Activated CD8-positive, alpha-beta memory T cell treated with anti-CD3 and anti-CD28 coated beads for 48 hours (primary cell): ENCODE results near the gene RILPL2.
"Not testable (repeated sequence)": the region's sequence is repeated elsewhere in the genome, so short reads cannot be mapped to it uniquely, and the experiment has no call there.

Source experiments
- DNase-seq, 3 experiments: peaks; one replicate each; pipeline ENCODE4 v3.0.0-alpha.2; 2020; ENCODE audit warnings: low read depth in 2 of 3, low spot score in 2 of 3

Gene RILPL2

DNA sequence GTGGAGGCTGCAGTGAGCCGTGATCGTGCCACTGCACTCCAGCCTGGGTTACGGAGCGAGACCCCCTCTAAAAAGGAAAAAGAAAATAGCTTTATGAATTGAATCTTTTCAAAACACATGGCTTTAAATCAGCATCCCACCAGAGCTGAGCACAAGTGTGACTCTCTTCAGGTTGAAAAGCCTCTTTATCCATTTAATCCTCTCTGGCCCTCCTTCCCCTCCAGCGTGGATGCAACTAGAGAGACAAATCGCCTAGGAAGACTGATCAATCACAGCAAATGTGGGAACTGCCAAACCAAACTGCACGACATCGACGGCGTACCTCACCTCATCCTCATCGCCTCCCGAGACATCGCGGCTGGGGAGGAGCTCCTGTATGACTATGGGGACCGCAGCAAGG, 29.2 kb downstream of the RILPL2 start:
- DNase-seq: not testable (repeated sequence)

DNA sequence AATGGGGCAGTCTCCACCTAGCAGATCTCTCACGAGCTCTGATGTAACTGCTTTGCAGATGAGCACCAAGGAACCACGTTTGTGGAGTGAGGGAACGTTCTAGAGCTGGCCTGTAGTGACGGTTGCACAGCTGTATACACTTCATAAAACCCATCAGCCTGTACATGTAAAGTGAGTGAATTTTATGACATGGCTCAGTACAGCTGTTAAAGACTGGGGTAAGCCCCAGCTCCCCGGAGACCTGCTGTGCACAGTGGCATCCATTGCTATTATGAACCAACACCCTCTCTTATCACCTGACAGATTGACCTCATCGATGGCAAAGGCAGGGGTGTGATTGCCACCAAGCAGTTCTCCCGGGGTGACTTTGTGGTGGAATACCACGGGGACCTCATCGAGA, 31.9 kb downstream of the RILPL2 start:
- DNase-seq: no peak

DNA sequence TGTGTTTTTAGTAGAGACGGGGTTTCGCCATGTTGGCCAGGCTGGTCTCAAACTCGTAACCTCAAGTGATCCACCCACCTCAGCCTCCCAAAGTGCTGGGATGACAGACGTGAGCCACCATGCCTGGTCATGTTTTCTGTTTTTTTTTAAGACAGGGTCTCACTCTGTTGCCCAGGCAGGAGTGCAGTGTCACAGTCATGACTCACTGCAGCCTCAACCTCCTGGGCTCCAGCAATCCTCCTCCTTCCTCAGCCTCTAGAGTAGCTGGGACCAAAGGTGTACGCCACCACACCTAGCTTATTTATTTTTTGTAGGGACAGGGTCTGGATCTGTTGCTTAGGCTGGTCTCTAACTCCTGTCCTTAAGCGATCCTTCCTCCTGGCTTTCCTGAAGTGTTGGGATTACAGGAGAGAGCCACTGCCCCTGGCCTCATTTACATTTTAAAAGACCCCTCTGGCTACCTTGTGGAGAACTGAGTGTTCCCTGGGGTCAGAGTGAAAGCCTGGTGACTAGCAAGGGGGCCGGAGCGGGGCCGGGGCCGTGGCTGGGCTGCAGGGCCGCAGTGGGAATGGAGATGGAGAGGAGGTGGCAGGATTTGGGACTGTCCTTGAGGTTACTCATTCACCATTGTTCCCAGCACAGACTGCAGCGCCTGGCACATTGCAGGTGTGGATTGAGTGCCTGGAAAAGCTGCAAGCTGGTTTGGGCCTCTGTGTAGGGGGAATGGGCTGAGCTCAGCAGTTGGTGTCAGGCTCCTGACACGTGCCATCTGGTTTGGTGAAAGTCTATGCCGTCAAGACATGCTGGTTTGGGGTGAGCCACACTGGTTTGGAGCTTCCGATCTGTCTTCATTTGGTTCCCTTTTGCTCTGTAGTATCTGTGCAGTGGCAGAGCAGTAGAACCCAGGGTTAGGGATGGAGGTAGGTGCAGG, 34.5 kb downstream of the RILPL2 start:
- no peak for DNase-seq

DNA sequence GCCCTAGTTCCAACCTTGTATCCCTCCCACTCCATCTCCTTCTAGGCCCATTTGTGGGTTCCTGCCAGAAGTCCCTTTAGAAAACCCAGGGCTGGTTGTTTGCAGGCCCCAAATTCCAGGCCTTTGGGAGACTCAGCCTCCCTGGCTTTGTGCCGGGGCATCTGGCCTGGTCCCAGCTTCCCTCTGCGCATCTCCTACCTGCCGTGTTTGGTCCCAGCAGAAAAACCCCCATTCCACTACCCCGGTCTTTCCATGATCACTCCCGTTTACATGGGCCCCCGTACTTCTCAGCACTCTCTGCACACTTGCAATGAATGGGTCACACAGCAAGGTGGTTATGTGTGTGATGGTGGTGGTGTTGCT, 37.2 kb downstream of the RILPL2 start:
- no peak for DNase-seq

DNA sequence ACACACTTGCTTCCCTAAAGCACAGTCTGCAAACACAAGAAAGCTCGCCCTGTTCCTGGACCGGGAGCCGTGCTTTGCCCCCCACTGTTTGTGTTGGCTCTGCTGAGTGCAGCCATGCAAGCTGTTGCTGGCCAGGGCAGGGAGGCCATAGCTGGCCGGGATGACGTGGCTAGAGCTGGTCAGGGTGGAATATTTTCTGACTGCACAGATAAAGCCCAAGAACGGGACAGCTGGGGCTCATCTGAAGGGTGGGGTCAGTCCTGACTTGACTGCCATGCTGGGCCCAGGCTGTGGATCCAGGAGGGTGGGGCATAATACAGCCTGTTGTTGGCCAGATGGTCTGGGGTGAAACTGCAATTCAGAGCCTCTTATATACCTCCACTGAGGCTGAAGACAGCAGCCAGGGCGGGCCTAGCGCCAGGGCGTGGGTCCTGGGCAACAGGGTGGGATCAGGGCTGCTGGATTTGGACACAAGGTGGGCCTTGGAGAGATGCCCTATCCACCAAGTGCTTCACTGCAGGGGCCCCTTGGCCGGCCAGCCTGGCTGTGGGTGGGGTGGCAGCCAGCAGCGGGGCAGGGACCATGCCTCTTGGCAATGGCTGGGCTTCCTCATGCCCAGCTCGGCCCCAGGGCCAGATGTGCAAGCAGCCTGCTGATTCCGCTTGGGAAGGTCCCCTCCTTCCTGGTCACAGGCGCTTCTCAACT, 37.8 kb downstream of the RILPL2 start:
- no peak for DNase-seq

DNA sequence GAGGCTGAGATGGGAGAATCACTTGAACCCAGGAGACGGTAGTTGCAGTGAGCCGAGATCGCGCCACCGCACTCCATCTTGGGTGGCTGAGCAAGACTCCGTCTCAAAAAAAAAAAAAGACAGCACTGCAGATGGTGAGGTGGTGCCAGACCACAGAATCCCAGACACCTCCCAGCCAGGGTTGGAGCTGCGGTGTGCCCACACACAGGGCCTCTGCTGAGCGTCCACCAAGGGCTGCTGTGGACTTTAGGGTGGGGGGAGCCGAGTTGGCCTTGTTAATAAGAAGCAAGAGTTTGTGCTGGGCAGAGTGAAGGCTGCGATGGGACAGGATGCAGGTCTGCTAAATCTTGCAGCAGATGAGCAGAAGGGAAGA, 38.3 kb downstream of the RILPL2 start:
- DNase-seq: no peak

DNA sequence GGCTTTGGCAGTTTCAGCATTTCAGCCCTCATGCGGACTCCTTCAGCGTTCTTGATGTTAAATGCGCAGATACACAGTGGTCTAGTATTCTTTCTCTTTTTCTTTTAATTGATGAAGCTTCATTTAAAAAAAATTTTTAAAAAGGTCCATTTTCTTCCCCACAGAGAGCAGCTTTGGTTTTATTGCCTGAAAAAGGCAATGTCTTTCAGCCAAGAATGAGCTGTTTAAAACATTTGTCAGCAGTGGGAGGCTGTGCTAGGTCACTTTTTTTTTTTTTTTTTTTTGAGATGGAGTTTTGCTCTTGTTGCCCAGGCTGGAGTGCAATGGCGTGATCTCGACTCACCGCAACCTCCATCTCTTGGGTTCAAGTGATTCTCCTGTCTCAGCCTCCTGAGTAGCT, 39.1 kb downstream of the RILPL2 start:
- no peak for DNase-seq

DNA sequence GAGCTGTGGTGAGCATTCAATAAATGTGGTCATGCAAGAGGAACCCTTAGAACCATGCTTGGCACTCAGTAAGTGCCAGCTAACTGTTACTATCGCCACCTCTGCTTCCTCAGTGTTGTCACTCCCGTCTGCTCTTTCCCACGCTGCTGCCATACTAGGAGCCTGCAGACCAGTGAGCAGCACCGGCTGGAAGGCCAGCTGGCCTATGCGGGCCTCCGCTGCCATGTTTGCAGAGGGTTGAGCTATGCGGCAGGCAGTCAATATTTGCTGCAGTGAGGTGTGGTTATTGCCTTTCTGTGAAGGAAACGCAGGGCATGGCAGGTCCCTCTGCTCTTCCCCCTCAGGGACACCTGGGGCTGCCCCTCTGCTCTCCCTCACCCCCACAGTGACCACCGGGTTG, 39.5 kb downstream of the RILPL2 start:
- DNase-seq: no peak

DNA sequence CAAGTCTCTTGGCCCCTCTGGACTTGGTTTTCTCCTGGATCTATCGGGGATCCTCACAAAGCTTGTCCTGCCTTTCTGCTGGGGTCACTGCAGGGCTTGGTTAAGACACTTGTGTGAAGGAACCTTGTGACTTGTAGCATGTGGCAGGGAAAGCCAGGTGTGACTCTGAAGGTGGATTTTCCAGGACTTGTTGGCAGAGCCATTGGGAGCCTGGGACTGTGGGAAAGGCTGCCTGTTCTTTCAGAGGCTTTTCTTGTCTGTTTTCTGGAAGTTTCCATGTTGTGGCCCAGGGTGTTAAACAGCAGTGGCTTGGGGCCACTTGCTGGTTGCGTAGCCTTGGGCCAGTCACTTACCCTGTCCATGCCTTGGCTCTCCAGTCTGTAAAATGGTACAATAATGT, 39.9 kb downstream of the RILPL2 start:
- DNase-seq: no peak

DNA sequence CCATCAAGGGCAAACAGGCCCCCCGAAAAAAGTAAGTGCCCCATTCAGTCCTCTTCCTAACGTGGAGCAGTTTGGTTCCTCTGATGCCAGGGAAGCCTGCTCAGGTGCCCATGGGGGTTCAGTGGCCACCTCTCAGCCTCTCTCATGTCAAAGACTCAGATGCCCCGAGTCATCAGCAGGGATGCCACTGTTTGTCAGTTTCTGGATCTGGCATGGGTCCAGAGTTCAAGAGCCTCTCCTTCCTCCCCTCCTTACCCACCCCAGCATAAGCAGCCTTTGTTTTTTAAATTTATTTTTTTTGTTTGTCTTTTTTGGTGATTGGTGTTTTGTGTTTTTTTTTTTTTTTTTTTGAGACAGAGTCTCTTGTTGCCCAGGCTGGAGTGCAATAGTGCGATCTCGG, 41.2 kb downstream of the RILPL2 start:
- DNase-seq: no peak

DNA sequence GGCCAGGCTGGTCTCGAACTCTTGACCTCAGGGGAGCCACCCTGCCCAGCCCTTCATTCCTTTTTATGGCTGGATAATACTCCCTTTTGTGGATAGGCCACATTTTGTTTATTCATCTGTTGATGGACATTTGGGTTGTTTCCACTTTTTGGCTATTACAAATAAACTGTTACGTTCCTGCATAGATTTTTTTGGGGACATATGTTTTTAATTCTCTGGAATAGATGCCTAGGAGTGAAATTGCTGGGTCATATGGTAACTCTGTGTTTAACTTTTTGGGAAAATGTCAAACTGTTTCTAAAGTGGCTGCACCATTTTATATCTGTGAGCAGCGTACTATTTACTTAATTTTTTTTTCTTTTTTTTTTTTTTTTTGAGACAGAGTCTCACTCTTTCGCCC, 42.7 kb downstream of the RILPL2 start:
- DNase-seq: no peak

DNA sequence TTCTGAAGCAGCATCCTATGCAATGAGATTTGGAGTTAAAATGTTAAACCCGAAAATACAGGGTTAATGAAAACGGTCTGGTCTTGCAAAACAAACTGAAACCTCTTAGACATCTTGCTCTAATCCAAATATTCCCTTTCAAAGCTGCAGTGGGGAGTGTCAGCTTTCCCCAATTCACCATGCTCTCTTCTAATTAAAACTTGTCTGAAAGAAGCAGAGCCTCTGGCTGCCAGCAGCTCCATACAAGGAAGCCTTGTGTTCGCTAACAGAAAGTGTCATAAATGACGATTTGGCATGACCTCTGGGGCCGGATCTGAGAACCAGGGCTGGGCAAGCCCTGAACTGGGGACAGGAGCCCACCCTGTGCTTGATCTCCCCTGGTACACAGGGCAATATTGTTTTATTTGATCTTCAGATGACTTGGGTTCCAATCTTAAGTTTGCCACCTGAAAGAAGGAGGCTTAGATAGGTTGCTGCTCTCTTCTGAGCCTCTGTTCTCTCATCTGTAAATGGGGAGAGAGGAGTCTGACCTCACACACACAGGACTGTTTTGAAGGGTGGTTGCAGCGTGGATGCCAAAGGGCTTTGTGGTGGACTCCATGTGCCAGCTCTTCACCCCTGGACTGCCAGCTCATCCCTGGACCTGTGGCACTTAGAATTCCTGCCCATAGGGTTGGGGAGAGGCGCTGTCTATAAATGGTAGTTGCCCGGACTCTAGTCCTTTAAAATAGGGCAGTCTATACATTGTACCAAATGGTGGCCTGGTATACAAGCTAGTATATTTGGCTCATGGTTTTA, 44.7 kb downstream of the RILPL2 start:
- DNase-seq: no peak

DNA sequence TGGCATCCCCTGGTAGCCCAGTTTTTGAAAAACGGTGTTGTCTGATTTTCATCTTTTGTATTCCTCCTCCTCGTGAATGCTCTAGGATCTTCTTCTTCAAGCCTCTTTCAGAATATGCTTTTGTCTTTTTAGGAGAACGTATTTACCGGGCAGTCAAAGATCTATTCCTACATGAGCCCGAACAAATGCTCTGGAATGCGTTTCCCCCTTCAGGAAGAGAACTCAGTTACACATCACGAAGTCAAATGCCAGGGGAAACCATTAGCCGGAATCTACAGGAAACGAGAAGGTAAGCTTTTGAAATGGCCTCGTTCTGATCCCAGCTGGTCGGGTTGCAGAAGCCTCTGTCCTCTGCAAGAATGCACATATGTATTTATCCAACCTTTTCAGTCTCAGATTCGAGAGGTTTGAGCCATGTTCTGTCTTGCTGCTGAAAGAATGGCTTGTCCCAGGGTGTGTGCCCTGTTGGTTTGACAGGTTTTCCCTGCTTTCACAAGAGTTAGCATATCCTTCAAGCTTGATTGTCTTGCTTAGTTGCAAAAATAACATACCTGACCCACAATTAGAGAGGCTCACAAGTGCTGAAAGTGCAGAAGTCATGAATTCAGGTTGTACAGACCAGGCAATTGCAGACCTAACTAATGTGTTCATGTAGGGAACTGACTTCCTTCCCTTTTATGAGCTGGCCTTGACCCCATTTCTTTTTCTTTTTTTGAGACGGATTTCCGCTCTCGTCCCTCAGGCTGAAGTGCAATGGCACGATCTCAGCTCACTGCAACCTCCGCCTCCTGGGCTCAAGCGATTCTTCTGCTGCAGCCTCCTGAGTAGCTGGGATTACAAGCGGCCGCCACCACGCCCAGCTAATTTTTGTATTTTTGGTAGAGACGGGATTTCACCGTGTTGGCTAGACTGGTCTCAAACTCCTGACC, 45.7 kb downstream of the RILPL2 start:
- DNase-seq: no peak

DNA sequence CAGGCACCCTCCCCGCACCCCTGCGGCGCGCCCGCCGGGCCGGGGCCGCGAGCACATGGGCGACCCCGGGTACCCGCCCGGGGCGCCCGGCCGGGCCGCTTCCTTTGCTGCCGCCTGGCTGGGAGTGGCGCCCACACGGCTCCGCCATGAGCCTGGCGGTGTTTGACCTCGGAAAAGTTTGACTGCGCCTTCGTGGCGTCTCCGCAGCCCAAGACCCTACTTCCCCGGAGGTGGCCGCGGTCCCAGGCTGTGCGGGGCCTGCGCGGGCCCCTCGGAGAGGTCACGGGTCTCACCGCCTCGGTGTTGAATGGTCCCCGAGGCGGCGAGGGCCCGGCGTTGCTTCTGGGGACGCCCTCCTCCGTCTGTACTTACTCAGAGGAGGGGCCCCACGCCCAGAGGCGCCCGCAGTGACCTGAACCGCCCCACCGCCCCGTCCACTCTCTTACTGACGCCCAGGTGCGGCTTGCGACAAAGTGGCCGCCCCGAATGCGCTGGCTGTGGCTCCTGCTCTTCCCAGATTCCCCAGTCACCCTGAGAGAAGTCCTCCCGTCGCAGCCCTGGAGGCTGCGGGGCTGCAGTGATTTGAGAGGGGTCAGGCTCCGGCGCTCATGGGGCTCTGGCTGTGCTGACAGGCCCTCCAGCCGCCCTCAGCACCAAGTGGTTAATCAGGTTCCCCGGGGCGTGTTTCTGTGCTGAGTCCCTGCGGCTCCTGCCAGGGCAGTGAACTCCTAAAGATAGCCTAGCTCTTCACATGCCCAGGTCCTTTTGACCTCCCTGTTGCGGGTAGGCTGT, 46.7 kb downstream of the RILPL2 start:
- peak in 1 of 3 experiments; percentile 7 for DNase-seq

DNA sequence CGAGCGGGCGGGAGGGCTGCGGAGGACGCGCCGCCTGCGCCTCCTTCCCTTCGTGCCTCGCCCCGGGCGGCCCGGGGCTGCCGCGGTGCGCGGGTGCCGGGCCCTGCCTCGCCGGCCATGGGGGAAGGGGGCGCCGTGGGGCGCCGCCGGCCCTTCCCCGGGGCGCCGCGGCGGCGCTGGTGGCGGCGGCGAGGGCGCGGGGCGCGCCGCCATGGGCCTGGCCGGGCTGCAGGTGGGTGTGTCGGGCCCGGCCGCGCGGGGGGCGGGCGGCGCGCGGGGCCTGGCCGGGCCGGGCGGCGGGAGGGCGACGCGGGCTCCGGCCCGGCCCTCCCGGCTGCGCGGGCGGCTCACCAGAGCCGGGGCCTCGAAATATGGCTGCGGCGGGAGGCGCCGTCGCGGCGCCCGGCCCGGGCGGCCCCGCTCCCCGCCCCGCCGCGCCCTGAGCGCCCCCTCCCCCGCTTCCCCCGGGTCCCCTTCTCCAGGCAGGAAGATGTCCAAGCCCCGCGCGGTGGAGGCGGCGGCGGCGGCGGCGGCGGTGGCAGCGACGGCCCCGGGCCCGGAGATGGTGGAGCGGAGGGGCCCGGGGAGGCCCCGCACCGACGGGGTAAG, 47.4 kb downstream of the RILPL2 start:
- no peak for DNase-seq

DNA sequence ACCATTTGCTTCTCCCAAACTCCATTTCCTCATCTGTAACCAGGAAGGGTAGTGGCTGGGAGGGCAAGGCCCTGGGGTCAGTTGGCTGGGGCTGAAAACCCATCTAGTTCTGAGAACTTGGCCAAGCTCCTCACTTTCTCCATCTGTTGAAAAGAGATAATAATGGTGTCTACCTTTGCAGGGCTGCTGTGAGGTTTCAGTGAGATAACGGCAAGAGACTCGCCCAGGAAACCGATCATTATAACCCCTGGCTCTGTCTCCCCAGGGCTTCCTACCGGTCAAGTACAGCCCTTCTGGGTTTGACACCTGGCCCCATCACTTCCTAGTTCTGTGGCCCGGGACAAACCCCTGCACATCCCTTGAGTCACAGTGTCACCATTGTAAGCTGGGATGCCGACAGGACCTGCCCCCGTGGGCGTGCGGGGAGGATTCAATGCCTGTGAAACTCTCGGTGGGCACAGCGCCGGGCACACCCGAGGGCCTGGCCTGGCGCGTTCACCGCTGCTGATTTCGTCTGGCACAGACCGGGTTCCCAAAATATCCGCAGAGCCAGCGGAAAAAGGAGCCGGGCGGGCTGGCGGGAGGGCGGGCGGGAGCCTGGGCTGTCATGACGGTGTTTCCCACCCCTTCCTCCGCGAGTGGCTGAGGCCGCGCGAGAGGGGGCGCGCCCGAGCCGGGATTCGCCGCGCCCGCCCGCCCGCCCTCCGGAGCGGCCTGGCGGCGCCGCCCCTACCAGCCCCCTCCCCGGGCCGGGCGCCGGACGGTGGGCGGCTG, 48.1 kb downstream of the RILPL2 start:
- peak; percentile 37 to 63 (median 55) for DNase-seq

DNA sequence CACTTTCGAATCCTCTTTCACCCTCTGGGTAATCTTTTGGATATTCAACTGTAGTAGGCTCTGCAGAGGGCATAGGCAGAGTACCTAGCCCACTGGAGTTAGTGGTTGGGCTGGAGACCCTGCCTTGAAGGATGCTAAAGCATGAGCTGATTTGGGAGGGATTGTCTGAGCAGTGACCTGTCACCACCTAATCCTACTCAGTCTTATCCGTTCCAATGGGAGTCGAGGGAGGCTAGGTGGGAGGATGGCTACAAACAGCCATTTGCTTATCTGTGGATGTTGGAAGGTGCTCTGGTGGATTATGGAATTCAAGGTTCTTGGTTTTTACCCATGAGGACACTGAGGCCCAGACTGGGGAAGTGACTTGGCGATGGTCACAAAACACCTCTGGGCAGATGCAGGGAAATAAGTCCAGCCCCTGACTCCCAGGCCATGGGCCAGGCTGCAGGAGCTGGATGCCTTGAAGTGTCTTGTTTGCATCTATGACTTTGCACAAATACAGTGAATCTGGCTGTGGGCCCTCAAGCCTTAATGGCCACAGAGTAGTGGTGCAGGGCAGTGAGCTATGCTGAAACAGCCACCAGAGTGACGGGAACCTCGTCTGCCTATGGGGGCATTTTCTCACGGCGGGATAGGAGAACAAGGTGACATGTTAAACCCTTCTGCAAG, 48.8 kb downstream of the RILPL2 start:
- no peak for DNase-seq

DNA sequence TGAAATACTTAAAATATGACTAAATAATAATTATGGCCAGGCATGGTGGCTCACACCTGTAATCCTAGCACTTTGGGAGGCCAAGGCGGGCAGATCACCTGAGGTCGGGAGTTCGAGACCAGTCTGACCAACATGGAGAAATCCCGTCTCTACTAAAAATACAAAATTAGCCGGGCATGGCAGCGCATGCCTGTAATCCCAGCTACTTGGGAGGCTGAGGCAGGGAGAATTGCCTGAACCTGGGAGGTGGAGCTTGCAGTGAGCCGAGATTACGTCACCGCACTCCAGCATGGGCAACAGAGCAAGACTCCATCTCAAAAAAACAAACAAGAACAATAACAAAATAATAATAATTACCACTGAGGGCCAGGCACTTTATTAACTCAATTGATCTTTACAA, 50.9 kb downstream of the RILPL2 start:
- DNase-seq: not testable (repeated sequence)
